ENCODE data around the gene RNF186.

Gene RNF186

DNA sequence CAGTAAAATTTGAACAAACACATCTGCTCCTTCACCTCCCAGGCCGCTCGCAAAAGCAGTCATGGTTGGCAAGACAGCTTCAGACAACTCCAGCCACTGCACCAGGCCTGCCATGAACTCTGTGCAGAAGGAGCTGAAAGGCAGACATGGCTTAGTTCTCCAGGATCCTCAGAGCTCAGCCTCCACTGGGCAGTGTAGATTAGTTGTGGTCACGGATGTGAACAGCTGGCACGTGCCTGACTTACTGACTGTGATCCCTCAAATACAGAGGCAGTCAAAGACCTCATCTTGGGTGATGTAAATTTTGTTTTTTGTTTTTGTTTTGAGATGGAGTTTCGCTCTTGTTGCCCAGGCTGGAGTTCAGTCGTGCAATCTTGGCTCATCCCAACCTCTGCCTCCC, 43.7 kb downstream of the RNF186 start:
- intact Hi-C loops (cut with DNase I) = no loop called here
- DNase-seq = no peak

DNA sequence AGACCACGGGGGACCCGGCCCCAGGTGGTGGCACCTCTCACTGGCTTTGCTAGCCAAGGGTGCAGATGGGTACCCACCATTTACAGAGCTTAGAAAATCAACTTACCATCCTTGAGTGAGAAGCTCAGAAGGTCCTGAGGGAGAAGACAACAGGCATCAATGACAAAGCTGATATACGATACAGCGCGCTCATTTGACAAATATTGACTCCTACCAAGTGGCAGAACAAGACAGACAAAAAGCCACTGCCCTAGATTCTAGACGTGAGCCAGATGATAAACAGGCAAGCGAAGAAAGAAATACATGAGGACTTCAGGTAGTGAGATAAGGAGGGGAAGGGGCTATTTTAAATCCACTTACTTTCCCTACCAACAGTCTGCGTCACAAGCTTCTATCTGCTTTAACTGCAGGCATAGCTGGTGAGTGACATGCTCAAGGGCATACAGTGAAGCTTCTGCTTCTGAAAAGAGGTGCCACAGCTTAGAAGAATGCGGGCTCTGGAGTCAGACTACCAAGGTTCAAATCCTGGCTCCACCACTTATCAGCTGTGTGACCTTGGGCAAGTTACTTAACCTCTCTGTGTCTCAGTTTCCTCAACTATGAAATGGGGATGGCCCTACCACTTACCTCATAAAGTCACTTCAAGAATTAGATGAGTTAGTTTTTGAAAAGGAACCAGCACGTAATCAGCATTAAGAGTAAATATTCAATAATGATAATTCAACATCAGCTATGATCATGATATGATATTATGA, 44.5 kb downstream of the RNF186 start:
- intact Hi-C loops (cut with DNase I) = no loop called here
- no peak for DNase-seq

DNA sequence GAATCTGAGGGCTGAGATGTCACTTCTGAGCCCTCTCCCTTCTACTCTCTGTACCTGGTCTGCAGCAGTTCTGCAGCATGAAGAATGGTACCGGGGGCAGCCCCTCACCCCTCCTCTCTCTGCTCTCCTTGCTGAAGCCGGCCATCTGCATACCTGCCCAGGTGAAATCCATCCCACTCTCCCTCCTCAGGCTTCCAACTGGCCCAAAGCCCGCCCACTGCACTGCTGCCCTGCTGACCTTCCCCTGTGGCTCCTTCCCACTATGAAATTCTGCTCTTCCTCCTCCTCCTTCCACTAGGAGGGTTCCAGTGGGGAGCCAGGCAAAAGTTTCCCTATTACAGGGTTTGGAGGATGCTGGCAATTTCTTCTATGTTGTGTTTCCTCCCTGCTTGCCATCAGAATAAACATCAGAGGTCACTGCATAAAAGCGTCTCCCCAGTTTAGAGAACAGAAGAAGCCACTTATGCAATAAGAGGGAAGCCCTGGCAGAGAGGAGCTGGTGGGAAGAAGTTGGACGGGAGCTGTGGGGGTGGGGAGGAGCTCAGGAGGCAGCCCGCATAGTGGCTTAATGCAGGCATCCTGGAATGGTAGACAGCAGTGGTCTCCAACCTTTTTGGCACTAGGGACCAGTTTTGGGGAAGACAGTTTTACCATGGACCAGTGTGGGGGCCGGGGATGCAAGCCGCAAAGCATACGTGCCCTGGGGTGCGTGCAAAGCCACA, 45.7 kb downstream of the RNF186 start:
- intact Hi-C loops (cut with DNase I) = no loop called here
- DNase-seq = peak in 8 of 42 donors; percentile 12 to 56 (median 27)

GRCh38 chr1:19768353-19769210, 46.5 kb downstream of the RNF186 start:
- no peak for DNase-seq
- intact Hi-C loops (cut with DNase I) = no loop called here

DNA sequence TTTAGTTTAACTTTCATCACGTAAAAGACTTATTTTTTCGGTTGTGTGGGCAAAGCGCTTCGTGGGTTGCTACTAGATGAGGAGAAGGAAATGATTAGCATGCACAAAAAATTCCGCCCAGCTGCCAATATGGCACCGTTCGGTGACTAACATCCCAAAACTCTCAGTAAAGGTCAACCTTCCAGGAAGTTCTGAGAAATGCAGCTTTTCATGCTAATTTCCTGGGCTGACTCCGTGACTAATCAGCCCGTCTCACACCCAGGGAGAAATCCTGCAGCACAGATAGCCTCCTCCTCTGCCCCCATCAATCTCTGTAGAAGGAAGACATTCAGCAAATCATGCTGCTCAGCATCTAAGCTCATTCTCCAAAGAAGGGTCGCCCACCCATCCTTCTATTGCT, 49.5 kb downstream of the RNF186 start:
- intact Hi-C loops (cut with DNase I) = no loop called here
- DNase-seq = peak in 40 of 42 donors; percentile 14 to 87 (median 53)

DNA sequence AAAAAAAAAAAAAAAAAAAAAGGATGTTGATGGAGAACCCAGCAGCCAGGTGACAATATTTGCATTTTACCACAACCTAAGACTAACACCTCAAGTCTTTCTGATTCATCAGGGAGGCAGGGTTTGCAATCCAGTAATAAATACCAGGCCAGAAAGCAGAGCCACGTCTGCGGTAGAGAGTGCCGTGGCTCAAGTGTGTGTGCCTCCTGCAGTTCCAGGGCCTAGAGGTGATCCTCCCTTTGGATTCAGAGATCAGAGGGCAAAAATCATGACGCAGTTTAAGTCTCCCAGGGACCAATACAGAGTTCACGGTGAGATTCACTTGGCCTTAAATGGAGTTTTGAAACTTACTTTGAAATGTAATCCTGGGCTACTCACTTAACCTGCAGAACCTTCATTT, 50.2 kb downstream of the RNF186 start:
- DNase-seq = no peak
- intact Hi-C loops (cut with DNase I) = no loop called here
